NOMO-1 (cell line): ENCODE results near the gene IFT52.
"Not testable (repeated sequence)": the region's sequence is repeated elsewhere in the genome, so short reads cannot be mapped to it uniquely, and the experiment has no call there.

Experiments
- DNase-seq, 2 experiments: peaks; one replicate each; lab custom pipeline; 2025; ENCODE audit not compliant: unreplicated experiment in 2 of 2; lab: John Stamatoyannopoulos, UW

IFT52 gene

GRCh38 chr20:43565758-43566104 lies 25.0 kb upstream of the IFT52 start:
- DNase-seq = no peak

DNA sequence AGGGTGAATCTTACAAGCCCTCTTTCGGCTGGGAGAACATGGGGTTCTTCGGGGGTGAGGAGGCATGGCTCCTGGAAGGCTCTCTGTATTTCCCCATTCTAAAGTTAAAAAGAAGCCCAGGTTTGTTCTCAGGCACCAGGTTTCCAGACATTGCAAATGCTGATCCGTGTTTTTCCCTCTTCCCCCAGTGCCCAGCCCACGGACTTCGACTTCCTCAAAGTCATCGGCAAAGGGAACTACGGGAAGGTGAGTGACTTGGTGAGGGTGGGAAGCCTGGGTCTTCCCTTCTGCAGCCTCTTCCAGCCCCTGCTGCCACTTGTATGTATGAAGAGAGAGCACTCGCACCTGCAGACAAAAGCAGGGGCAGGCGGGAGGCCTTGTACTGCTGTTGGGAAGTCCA lies 23.3 kb upstream of the IFT52 start:
- DNase-seq = no peak

GRCh38 chr20:43568706-43569105 lies 22.0 kb upstream of the IFT52 start:
- no peak for DNase-seq

- no peak for DNase-seq
These were observed 21.5 kb upstream of the IFT52 start for GRCh38 chr20:43569282-43569681.

GRCh38 chr20:43570496-43570895 lies 20.2 kb upstream of the IFT52 start:
- no peak for DNase-seq

GRCh38 chr20:43571310-43571709 lies 19.4 kb upstream of the IFT52 start:
- DNase-seq = no peak

- no peak for DNase-seq
These were observed 19.0 kb upstream of the IFT52 start for GRCh38 chr20:43571771-43572170.

DNA sequence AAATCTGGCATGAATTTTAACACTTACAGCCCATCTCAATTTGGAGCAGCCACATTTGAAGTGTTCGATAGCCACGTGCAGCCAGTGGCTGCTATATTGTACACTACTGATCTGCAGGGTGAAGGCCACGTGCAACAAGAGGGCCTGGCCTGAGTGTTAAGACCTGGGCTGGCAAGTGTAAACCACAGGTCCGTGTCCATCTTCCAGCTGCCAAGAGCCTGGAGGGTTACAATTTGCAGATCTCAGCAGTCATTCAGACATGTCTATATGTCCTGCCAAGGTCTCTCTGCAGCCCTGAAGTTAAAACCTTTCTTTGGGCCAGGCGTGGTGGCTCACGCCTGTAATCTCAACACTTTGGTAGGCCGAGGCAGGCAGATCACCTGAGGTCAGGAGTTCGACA lies 17.8 kb upstream of the IFT52 start:
- no peak for DNase-seq

GRCh38 chr20:43576108-43576507 lies 14.6 kb upstream of the IFT52 start:
- no peak for DNase-seq

GRCh38 chr20:43579861-43580793 lies 10.6 kb upstream of the IFT52 start:
- no peak for DNase-seq

GRCh38 chr20:43583133-43583864 lies 7.4 kb upstream of the IFT52 start:
- no peak for DNase-seq

DNA sequence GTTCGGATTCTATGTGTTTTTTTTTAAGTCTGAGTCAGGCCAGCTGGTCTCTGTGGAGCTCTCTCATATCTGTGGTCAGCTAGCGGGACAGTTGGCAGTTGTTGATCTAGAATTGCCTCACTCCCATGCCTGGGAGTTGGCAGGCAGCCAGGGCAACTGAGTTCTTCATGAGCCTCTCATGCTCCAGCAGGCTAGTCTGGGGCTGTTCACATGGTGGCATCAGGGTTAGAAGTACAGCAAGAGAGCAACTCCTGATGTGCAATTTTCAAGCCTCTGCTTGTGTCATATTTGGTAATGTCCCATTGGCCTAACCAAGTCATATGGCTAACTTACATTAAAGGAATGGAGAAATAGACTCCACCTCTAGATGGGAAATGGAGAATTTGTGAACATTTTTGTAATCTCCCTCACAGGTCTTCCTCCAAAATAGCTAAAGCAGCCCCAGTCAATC lies 6.7 kb upstream of the IFT52 start:
- DNase-seq = peak; percentile 58 to 73

DNA sequence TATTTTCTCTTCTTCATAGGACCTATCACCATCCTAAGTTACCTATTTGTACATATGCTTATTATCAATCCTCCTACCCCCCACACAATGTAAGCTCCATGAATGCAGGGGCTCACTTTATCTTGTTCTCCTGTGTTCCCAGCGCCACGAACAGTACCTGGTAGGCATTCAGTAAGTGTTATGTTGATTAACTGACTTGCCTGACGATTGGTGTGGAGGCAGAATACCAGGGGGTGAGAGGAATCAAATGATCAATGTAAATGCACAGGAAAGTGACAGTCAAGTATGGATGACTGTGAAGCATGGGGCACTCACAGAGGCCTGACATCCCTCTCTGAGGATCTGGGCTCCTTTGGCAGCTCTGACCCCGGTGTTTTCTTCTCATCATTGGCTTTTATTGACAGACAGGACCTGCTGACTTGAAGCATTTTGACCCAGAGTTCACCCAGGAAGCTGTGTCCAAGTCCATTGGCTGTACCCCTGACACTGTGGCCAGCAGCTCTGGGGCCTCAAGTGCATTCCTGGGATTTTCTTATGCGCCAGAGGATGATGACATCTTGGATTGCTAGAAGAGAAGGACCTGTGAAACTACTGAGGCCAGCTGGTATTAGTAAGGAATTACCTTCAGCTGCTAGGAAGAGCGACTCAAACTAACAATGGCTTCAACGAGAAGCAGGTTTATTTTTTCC lies 6.1 kb upstream of the IFT52 start:
- no peak for DNase-seq

DNA sequence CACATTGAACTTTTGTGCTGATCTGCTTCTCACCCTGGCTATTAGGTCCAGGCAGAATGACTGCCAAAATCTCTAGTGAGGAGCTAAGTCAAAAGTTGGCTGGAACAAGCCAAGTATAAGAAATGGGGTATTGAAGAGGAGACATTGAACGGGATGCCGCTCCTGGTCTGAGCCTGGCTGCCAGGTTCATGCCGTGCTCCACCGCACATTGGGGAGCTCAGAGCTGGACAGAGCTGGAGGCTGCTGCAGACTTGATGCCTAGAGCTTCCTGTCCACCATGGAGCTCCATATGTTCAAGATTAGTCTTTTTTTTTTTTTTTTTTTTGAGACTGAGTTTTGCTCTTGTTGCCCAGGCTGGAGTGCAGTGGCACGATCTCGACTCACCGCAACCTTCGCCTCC lies 4.1 kb upstream of the IFT52 start:
- DNase-seq = no peak

DNA sequence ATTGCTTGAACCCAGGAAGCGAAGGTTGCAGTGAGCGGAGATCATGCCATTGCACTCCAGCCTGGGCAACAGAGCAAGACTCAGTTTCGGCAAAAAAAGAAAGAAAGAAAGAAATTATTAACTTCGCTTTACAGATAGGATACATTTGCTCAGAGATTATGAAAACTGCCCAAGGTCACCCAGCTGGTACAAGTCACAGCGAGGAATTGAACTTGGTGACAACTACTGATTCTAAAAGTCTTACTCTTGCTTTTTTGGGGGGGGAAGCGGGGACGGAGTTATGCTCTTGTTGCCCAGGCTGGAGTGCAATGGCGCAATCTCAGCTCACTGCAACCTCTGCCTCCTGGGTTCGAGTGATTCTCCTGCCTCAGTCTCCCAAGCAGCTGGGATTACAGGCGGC lies 2.2 kb upstream of the IFT52 start:
- DNase-seq = not testable (repeated sequence)

- peak in 1 of 2 experiments; percentile 36 for DNase-seq
These were observed 723 bp upstream of the IFT52 start for GRCh38 chr20:43590036-43590391.

DNA sequence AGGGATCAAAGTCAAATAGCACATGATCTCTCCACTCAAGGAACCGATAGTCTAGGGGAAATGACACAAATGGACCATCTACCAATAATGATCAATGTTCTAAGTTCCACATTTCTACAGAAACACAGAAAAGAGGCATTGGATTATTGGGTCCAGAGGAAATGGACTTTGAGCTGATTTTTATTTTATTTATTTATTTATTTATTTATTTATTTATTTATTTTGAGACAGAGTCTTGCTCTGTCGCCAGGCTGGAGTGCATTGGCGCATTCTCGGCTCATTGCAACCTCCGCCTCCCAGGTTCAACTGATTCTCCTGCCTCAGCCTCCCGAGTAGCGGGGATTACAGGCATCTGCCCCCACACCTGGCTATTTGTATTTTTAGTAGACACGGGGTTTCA lies 11.2 kb downstream of the IFT52 start:
- not testable (repeated sequence) for DNase-seq

GRCh38 chr20:43603124-43603523 lies 12.4 kb downstream of the IFT52 start:
- no peak for DNase-seq

- DNase-seq = no peak
These were observed 15.0 kb downstream of the IFT52 start for GRCh38 chr20:43605715-43606114.

DNA sequence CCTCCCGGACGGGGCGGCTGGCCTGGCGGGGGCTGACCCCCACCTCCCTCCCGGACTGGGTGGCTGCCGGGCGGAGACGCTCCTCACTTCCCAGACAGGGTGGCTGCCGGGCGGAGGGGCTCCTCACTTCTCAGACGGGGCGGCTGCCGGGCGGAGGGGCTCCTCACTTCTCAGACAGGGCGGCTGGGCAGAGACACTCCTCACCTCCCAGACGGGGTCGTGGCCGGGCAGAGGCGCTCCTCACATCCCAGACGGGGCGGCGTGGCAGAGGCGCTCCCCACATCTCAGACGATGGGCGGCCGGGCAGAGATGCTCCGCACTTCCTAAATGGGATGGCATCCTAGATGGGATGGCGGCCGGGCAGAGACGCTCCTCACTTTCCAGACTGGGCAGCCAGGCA lies 16.5 kb downstream of the IFT52 start:
- DNase-seq = not testable (repeated sequence)

DNA sequence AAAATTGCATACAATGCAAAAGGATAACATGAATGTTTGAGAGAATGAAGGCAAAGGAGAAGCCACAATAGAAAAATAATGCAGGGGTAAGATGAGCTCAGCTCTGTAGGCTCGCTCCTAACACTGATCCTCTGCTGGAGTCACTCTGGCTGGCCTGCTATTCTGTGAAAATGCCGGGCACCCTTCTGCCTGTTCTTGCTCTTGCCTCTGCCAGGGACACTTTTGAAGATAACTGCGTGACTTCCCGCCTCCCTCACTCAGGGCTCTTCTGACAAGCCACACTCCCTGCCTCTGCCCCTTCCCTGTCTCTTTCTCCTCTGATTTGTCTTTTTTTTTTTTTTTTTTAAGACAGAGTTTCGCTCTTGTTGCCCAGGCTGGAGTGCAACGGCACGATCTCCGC lies 40.9 kb downstream of the IFT52 start:
- no peak for DNase-seq
